ENCODE data around the gene TMEM196.

The TMEM196 gene

GRCh38 chr7:19772841-19773760 lies at the start of gene TMEM196:
Gene TMEM196 (minus strand): TSS chr7:19773617. CDS start chr7:19772696, 921 bp downstream.
- in situ Hi-C loops (cut with MboI; ENCODE audit: low sequenced_read_pairs) = loop anchor here (25.0 kb wide), 1 partner anchor 564 kb away; the partner anchor contains the start of gene ITGB8

DNA sequence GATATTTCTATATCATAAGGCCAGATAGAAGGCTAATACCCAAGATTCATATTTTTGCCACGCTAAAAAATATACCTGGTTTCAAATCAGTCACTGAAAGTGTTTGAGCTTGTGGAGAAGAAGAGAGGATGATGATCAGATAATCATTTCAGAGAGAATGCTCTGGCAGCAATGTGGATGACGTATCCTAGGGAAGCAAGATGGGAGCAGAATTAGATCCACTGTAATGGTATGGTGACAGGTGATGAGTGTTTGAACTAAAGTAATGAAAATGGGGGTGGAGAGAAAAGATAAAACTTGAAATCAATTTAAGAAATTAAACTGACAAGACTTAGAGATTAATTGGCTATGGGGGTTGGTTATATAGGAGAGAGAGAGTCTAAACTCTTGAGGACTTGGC lies 42.7 kb upstream of the TMEM196 start:
- in situ Hi-C loops (cut with MboI; ENCODE audit: low sequenced_read_pairs) = no loop called here

DNA sequence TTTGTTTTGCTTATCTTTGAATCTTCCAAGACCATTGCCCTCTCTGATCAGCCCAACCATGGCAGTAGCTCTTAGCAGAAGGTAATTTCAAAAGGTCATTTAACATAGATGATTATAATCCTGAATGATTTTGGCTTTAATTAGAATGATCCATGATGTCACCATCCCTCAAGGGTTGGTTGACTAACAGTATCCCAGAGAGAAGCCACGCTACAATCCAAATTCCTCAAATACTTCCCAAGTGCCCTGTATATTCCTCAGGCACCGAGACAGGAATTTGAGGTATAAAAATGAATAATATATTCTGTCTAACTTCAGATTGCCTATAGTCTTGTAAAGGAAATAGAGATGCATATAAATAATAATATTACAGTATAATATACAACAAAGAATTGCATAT lies 42.1 kb upstream of the TMEM196 start:
- in situ Hi-C loops (cut with MboI; ENCODE audit: low sequenced_read_pairs) = no loop called here

DNA sequence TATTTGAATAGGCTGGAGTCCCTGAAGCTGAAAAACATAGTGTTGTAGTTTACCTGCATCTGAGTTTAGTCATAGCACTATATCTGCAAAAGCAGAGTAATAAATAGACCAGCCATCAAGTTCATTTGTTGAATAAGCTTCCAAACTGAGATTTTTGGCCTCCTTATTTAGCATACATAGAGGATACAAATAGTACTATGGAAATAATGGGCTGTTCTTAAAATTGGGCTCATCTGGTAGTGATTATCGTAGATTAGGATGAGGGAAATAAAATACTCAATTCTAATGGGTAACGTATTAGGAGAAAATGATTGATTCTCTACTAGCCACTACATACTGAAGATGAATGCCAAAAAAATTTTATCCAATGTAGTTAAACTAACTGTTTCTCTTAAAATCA lies 41.4 kb upstream of the TMEM196 start:
- in situ Hi-C loops (cut with MboI; ENCODE audit: low sequenced_read_pairs) = no loop called here

DNA sequence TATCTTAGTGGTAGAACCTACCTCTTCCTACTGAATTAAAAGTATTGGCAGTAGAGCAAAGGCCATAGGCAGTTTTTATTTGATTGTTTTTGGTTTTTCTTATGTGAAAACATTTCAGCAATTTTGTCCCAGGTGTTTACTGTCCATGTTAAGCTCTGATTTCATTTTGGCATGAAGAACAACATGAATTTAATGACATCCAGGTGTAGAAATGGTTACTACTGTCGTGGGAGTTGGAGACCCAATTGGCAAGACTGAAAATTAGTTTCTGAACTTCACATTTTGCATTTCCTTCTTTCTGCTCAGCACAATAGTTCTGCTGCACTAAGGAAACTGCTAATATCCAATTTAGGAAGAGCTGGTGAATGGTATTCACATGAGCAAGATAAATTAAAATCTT lies 38.0 kb upstream of the TMEM196 start:
- in situ Hi-C loops (cut with MboI; ENCODE audit: low sequenced_read_pairs) = no loop called here

DNA sequence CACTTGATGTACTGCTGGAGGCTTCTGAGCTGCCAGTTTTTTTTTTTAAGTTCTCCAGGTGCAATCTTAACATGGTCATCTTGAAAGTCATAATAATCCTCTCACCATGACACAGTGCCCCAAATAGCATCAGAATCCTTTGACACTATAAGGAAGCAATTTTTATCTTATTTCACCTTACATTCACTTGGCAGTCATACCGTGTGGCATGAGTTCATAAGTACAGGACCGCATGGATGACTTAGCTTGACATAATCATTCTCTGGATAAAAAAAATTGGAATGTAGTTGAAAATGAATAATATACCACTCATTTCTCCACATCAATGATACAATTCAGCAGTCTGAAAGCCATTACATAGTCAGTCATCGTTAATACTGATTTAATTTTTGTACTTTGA lies 25.6 kb upstream of the TMEM196 start:
- in situ Hi-C loops (cut with MboI; ENCODE audit: low sequenced_read_pairs) = no loop called here

- in situ Hi-C loops (cut with MboI; ENCODE audit: low sequenced_read_pairs) = no loop called here
These were observed 10.1 kb upstream of the TMEM196 start for GRCh38 chr7:19783541-19783940.

DNA sequence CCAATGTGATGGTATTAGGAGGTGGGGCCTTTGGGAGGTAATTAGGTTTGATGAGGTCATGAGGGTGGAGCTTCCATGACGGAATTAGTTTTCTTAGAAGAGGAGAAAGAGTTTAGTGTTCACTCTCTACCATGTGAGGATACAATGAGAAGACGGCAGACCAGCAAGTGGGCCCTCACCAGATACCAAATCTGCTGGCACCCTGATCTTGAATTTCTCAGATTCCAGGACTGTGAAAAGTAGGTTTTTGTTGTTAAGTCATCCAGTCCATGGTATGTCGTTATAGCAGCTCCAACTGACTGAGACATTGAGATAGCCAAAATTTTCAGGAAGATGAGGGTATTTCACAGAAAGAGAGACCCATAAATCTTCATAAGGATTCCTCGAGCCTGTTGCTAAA lies 3.6 kb upstream of the TMEM196 start:
- in situ Hi-C loops (cut with MboI; ENCODE audit: low sequenced_read_pairs) = no loop called here

GRCh38 chr7:19775578-19775977 lies 2.2 kb upstream of the TMEM196 start:
- in situ Hi-C loops (cut with MboI; ENCODE audit: low sequenced_read_pairs) = no loop called here

DNA sequence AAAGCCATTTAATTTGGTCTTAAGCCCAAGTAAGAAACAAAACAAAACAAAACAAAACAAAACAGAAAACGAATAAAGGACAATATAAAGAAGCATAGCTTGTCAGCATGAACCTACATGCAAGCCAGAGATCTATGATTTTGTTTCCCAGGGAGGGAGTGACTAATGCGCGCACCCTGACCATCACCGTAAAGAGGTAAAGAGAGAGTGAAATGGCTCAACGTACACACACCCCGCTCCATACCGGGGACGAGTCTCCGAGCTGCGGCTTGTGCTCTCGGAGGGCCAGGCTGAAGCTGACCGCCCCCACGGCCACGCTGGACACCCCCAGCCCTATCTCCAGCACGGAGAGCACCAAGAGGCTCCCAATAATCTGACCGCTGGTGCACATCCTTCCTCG lies 1.1 kb downstream of the TMEM196 start:
- in situ Hi-C loops (cut with MboI; ENCODE audit: low sequenced_read_pairs) = loop anchor here (25.0 kb wide), 1 partner anchor 565 kb away; the partner anchor contains the start of gene ITGB8

DNA sequence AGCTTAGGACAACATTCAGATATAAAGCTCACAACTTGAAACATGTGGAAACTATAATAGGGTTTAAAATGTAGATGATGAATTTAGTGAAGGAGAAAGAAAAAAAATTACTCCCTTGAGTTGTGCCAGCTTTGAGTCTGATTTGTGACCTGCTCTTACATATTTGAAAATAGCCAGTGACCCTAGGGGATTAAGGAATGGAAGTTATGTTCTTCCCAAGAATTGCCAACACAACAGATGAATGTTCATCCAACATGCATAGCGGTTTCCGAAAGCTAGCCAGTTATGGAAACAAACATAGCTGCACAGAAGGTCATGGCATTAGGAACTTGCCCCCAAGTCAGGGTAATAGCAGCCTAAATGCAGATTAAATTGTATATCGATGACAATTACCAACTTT lies 10.8 kb downstream of the TMEM196 start:
- in situ Hi-C loops (cut with MboI; ENCODE audit: low sequenced_read_pairs) = loop anchor here (25.0 kb wide), 1 partner anchor 575 kb away; the partner anchor contains the start of gene ITGB8

- in situ Hi-C loops (cut with MboI; ENCODE audit: low sequenced_read_pairs) = loop anchor here (10.0 to 25.0 kb wide), 2 partner anchors 583 to 840 kb away; partner anchors contain the start of gene ITGB8
These were observed 18.8 kb downstream of the TMEM196 start for GRCh38 chr7:19754521-19755116.

GRCh38 chr7:19752020-19752419 lies 21.4 kb downstream of the TMEM196 start:
- in situ Hi-C loops (cut with MboI; ENCODE audit: low sequenced_read_pairs) = loop anchor here (10.0 to 25.0 kb wide), 2 partner anchors 585 to 843 kb away; partner anchors contain the start of gene ITGB8

GRCh38 chr7:19749658-19750057 lies 23.8 kb downstream of the TMEM196 start:
- in situ Hi-C loops (cut with MboI; ENCODE audit: low sequenced_read_pairs) = loop anchor here (10.0 to 25.0 kb wide), 2 partner anchors 588 to 845 kb away; partner anchors contain the start of gene ITGB8

DNA sequence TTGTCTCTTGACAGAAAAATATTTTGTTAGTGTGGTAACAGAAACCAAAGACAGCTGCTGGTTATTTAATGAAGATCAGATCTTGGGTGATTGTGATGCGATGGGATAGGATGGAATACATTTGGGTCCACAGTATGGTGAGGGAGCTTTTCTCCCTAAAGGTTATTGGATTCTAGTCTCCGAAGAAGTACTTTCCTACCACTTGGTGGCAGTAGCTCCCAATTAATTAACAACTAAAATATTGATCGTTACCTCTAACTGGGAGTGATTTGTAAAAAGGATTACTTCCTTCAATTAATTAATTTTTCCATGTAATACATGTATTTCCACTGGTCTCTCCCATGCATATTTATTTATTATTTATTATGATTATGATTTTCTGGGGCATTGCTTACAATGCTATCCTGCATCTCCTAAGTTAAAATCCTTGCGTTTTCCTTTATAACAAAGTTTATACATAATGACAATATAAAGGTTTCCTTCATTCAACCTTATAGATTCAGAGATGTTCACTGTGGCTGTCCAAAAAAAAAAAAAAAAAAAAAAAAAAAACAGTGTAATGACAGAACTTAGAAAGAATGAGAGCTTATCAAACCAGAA lies 25.6 kb downstream of the TMEM196 start:
- in situ Hi-C loops (cut with MboI; ENCODE audit: low sequenced_read_pairs) = no loop called here

GRCh38 chr7:19744075-19744474 lies 29.3 kb downstream of the TMEM196 start:
- in situ Hi-C loops (cut with MboI; ENCODE audit: low sequenced_read_pairs) = no loop called here

DNA sequence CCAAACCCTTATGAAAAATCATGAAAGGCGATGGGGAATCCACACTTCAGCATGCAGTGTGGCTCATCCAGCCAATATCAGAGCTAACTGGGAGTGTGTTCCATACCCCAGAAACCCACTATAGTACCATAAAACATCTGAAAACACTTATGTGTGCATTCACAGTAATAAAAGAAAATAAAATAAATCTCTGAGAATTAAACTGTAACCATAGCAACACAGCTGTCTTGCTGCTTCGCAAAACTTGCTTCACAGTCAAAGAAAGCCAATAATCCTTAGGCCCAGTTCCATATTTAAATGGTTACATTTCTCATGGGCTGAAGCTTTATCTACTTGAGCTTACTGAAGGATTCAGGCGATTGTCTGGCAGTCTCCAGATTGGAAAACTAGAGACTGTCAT lies 44.7 kb downstream of the TMEM196 start:
- in situ Hi-C loops (cut with MboI; ENCODE audit: low sequenced_read_pairs) = no loop called here

DNA sequence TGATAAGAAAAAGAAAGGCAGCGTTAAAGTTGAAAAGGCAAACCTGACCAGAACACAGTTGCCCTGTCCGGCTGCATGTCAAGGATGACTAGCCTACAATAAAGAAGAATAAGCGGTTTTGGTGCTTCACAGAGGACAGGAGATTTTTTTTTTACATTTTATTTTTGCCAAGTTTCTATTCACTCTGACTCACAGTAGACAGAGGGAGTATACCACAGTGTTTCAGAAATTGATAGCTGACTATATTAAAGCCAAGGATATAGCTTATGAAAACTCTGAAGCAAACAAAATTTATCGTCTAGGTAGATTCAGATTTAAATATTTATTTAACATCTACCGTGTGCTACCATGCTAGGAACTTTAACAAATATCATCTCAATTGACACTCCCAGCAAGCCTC lies 47.6 kb downstream of the TMEM196 start:
- in situ Hi-C loops (cut with MboI; ENCODE audit: low sequenced_read_pairs) = no loop called here

DNA sequence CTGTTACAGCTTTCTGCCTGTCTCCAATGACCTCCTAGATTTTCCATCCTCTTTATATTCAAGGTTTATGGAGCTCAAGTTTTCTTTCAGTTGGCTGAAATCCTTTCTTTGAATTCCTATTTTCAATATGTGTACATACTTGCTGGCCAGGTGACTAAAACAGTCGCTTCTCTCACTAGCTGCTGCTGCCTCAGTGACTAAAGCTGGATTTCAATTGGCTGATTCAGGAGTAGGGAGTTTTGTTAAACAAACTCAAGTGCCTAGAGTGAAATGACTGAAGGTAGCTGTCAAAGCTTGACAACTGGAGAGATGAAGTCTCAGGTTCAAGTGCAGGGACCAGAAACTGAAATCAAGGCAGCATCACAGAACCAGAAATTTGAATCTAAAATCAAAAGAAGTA lies 57.9 kb downstream of the TMEM196 start:
- in situ Hi-C loops (cut with MboI; ENCODE audit: low sequenced_read_pairs) = no loop called here

DNA sequence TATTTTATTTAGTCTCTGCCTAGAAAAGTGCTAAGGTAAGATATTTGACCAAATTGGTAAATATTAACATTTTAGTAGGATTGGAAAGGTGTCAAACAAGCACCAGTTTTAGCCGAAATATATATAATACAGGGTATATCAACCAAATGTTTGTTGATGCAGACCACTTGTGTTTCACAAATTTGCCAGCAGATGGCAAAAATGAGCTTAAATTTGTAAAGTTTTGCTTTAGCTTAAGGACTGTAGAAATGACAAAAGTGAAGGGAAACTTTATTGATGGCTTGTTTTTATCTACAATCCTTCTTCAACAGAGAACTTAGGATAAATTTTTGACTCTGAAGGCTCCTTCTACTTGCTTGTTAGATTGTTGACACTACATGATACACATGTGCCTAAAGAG lies 59.7 kb downstream of the TMEM196 start:
- in situ Hi-C loops (cut with MboI; ENCODE audit: low sequenced_read_pairs) = no loop called here

DNA sequence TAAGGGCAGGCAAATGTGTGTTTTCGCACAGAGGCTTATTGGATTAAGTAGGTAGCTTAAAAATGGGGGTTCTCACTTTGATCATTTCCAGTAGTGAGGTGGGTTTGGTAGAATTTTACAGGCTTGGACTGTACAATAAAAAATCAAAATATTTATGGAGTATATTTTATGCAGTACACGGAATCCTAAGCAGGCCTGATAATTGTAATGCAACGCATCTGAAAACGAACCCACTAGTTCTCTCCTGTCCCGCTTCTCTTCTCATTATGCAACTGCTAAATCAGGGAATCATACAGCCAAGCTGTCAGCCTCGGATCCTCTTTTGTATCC lies 64.2 kb downstream of the TMEM196 start:
- in situ Hi-C loops (cut with MboI; ENCODE audit: low sequenced_read_pairs) = no loop called here
